ENCODE results near the gene LMF1.

Gene LMF1

DNA sequence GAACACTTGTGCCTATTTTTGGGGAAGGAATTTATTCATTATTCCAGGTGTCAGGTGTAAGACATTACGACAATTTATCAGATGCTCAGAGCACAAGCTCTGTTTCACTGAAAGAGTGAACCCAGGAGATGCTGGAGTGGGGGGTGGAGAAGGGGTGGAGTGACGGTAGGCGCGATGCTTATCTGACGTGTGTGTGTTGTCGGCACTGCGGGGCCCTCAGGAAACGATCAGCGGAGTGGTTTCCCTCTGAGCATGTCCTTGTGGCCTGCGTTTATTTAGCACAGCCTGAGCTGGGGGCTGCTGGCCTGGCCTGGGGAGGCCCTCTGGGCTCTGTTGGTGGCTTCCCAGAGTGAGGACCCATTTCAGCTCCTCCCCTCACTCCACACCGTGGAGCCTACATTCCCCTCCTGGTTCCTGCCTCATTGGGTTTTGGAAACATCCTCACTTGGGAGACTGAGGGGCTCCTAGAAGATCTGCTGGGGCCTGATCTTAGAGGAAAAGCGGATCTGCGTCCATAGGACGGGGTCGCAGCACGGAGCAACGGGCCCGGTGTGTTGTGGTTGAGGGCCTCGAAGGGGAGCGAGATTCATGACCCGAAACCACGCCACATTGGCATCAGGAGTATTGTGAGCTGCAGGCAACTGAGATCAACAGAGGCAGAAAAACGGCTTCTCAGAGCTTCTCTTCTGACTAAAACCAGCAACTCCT, 151.3 kb downstream of the LMF1 start:
- in situ Hi-C loops (cut with MboI; ENCODE audit: low sequenced_read_pairs): no loop called here

DNA sequence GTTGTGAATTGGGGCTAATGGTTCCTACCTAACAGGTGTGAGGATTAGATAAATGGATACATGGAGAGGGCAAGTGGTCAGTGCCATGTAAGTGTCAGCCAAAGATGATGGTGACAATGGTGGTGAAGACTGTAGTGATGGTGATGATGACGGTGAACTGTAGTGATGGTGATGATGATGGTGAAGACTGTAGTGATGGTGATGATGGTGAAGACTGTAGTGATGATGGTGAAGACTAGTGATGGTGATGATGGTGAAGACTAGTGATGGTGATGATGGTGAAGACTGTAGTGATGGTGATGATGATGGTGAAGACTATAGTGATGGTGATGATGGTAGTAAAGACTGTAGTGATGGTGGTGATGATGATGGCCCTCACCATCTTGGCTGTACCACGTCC, 152.2 kb downstream of the LMF1 start:
- in situ Hi-C loops (cut with MboI; ENCODE audit: low sequenced_read_pairs): no loop called here

DNA sequence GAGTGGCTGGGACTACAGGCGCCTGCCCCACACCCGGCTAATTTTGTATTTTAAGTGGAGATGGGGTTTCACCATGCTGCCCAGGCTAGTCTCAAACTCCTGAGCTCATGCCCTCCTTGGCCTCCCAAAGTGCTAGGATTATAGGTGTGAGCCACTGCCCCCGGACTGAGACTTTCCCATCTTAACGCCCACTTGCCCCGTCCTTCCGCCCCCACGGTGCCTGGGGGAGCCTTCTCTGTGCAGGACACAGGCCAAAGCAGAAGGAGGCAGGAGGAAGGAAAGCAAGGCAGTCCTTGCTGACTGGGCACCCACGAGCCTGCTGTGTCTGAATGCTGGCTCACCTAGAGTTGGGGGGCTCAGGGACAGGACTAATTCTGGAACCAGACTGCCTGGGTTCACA, 152.7 kb downstream of the LMF1 start:
- in situ Hi-C loops (cut with MboI; ENCODE audit: low sequenced_read_pairs): no loop called here

DNA sequence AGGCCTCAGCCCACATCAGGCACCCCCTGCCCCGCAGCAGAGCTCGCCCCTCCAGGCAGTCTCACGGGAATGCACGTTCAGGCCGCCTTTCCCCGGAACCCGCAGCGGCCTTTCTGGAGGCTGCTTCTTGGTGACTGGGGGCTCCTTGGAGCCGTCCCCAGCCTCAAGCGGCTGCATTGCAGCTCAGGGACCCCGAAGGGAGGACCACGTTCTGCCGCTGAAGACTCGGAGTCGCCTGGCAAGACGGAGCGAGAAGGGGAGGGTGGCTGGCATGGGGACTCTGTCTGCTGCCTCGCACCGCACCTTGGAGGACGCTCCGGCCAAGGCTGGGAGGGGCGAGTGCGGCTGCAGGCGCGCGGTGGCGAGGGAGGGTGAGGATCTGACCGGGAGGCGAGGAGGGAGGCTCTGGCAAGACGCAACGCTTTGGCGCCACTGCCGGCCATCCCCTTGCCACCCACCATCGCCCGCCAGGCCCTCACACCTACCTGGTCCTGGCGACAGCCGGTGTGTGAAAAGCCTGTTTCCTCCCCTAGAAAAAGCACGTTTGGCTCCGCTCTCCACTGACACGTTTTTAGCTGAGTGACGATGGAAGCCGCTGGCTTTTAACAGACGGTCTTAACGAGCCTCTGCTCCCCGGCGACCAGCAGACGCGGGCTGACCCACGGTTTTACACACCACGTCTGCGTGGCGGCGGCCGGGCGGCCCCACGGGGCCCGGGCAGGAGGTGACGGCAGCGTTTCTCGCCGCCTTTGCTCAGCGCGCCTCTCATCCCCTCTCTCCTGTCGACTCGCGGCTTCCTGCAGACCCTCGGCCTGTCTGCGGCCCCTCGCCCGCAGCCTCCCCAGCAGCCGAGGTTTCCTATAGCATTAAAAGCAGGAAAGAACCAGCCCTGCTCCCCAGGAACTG, 153.5 kb downstream of the LMF1 start:
- in situ Hi-C loops (cut with MboI; ENCODE audit: low sequenced_read_pairs): no loop called here

DNA sequence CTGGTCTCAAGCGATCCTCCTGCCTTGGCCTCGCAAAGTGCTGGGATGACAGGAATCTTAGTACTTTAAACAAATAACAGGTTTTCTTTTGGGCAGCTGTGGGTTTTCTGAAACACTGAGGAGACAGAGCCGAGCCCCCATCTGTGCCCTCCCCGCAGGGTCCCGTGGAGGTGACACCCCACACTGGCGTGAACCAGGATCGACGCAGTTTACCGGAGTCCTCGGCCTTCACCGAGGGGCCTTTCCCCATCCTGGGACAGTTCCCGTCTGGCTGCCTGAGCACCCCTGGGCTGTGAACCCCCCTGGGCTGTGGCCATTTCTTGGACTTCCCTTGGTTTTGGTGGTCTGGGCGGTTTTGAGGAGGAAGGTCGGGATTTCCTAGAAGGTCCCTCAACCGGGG, 154.9 kb downstream of the LMF1 start:
- in situ Hi-C loops (cut with MboI; ENCODE audit: low sequenced_read_pairs): no loop called here

DNA sequence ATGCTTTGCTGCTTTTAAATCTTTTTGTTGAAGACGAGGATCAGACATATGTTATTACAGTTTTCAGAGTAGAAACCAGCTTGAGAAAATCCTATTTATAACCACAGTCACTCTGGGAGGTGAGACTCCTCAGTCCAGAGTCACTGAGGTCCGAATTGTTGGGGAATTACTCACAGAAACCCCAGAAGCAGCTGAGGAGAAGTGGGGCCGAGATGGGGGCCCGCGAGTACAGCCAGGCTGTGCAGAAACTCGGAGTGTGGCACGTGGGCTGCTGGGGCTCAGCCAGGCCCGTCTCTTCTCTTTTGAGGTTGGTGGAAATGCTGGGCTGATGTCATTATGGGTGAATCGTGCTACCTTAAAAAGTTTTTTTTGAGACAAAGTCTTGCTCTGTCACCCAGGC, 155.8 kb downstream of the LMF1 start:
- in situ Hi-C loops (cut with MboI; ENCODE audit: low sequenced_read_pairs): no loop called here

DNA sequence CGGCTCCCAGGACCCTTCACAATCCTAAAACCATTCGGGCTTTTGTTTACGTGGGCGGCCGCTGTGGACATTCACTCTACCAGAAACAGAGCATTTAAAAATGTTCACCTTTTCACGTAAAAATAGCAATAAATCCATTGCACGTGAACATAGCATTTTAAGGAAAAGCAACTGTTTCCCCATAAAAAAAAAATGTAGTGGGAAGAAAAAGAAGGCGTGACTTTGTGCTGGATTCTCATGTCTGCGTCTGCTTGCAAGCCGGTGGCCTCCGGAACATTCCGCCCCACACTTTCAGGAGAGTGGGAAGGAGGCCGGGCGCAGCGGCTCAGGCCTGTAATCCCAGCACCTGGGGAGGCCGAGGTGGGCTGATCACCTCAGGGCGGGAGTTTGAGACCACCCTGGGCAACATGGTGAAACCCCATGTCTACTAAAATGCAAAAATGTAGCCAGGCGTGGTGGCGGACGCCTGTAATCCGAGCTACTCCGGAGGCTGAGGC, 156.8 kb downstream of the LMF1 start:
- in situ Hi-C loops (cut with MboI; ENCODE audit: low sequenced_read_pairs): no loop called here

DNA sequence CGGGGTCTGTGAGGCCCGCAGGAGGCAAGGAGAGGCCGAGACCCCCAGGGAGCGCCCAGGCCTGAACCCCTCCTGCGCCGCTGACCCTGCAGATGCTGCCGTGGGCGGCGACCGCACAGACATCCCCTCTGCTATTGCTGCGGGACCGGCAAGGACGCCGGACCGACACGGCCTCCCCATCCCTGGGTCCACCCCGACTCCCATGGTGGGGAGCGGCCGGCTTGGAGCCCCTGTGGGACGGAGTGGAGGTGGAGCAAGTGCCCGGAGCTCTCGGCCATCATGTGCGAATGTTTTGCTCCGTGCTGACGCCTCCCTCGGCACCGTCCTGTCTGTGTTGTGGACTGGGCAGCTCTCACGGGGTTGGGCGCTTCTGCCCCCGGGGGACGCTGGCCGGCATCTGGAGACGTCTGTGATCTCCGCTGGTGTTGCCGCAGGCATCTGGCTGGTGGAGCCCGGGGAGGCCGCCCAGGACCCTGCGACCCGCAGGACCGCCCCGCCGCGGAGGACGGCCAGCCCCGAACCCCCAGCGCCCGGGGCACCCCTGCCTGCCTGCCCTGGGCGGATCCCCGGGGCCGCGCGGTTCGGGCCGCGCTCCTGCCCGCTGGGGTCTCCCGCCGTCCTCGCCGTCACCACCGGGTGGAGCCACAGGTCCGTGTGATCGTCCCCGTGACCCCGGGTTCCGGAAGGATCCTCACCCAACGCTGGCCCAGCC, 157.4 kb downstream of the LMF1 start:
- in situ Hi-C loops (cut with MboI; ENCODE audit: low sequenced_read_pairs): no loop called here

DNA sequence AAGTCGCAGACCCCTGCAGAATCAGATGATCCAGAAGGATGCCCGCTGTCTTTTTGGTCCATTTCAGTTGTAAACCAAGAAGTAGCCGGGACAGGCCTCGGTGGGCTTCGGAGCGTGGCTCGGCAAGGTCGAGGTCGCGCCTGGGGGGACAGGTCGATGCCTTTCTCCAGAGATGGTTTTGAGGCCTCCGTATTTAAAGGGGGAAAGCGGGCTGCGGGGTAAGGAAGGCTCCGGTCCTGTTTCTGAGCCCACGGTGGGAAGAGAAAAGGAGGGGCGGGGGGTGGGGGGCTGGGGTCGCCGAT, 162.7 kb downstream of the LMF1 start:
- in situ Hi-C loops (cut with MboI; ENCODE audit: low sequenced_read_pairs): no loop called here

DNA sequence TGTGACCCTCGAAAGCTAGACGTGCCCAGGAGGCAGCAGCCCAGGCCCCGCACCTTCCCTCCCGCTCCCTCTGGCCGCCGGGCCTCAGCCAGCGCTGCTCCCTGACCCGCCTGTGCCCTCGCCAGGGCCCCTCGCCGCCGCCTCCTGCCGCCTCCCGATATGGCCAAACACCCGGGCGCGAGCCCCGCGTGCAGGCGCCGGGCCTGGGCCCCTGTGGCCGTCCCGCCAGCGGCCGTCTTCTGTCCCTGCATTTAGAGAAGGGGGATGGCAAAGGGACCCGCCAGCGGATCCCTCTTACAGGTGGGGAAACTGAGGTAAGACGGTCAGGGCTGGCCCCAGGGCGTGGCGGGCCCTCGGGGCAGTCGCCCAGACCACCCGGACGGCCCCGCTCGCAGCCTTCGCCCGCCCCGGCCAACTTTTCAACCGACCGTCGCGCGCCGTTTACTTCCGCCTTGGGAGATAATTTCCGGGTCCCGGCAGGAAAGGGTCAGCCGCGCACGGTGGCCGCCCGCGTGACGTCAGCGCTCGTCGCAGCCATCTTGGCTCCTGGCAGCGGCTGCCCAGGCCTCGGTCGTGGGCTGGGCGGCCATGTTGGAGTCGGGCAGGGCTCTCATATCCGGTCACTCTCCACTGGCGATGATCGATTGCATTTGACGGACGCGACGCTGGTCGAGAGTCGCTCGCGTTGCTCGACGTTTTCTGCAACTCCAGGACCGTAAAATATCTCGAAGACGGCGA, 163.3 kb downstream of the LMF1 start:
- in situ Hi-C loops (cut with MboI; ENCODE audit: low sequenced_read_pairs): no loop called here

DNA sequence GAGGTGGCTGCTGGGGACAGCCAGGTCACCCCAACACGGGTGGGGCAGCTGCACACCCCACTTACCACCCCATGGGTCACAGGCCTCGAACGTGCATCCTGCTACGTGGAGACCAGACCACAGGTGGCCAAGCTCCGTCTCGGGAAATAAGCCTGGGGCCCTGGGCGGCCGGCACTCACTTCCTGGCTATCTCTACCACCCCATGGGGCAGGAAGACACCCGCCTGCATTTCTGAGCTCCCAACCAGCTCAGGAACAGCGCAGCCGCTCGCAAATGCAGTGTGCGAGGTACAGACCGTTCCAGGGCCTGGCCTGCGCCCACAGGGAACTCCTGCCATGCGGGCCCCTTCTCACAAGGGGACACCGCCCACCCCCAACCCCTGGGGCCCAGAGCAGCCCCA, 165.3 kb downstream of the LMF1 start:
- in situ Hi-C loops (cut with MboI; ENCODE audit: low sequenced_read_pairs): no loop called here

DNA sequence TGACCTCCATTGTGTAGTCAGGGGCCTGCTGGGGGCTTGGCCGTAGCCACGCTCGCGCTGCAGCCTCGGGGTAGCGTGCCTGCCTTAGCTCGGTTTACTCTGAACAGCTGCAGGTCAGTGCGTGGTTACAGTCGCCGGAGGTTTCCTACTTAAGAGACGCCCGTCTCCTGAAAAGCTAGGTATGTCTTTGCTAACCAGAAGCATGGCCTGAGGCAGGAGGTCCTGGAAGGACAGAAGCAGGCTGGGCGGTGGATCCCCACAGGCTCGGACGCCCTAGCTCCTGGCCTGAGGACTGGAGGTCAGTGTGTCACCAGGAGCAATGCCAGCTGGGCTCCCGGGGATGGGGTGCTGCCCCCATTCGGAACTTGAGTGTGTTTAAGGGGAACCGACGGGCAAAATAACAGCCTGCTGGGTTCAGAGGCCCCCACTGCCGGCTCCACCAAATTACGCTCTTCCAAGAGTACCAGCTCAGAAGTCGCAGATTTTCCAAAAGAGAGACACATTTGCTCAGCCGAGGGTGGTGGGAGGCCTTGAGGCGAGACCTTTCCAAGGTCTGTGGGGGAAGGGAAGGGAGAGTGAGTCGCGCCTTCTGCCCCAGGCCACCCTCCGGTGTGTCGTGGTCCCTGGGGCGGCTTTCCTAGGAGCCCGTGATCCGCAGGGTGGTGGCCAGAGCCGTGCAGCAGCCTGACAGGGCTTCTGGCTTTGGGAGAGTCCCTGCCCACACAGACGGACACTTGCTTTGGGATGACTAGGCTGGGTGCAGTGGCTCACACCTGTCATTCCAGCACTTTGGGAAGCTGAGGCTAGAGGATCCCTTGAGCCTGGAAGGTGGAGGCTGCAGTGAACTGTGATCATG, 166.4 kb downstream of the LMF1 start:
- in situ Hi-C loops (cut with MboI; ENCODE audit: low sequenced_read_pairs): no loop called here

DNA sequence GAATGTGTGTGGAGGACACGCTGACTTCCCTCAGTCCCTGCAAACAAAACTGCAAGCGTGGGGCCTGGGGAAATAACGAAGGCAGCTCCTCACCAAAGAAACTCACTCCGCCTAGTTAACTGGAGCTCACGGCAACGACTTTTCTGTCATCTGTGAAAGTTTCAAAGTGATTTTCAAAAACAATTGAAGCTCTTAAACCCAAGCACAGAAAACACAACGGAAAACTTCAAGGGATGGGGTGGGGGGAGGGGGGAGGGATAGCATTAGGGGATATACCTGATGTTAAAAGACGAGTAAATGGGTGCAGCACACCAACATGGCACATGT, 167.1 kb downstream of the LMF1 start:
- in situ Hi-C loops (cut with MboI; ENCODE audit: low sequenced_read_pairs): no loop called here

Measured in HL-60/S4 treated with retinoic acid at 250 ng/mL for 4 days and 3 days (cell line).